HUES64 (cell line): Measurements from ENCODE around the gene ARPC5.

Experiments used
- H3K27ac ChIP-seq: 2 replicates; pipeline ENCODE4 v1.7.0; 2013; ENCODE audit warnings: low read depth, low read length, inconsistent platforms
- H3K27me3 ChIP-seq: 2 replicates; pipeline ENCODE4 v1.6.1; 2013; ENCODE audit warnings: mild to moderate bottlenecking, low read length; ENCODE audit not compliant: insufficient read depth
- H3K36me3 ChIP-seq: 2 replicates; pipeline ENCODE4 v1.6.1; 2013; ENCODE audit warnings: mild to moderate bottlenecking, low read length; ENCODE audit not compliant: insufficient read depth
- H3K4me1 ChIP-seq: 2 replicates; pipeline ENCODE4 v1.6.1; 2013; ENCODE audit warnings: mild to moderate bottlenecking, low read length, moderate library complexity; ENCODE audit not compliant: insufficient read depth
- H3K4me3 ChIP-seq: 2 replicates; pipeline ENCODE4 v1.5.1; 2013; ENCODE audit warnings: mild to moderate bottlenecking, low read length, moderate library complexity
- H3K9ac ChIP-seq: 2 replicates; pipeline ENCODE4 v1.6.1; 2013; ENCODE audit warnings: mild to moderate bottlenecking, low read depth, low read length
- H3K9me3 ChIP-seq: 2 replicates; pipeline ENCODE4 v1.6.1; 2013; ENCODE audit warnings: low read depth, low read length; ENCODE audit not compliant: insufficient read depth
- WGBS: fragments of 150-250, 120-280 bp; methylation state at CpG from one replicate; pipeline ENCODE4 v1.1.7; 2013; ENCODE audit warnings: missing lambda C conversion rate; 5-methylcytosine and 5-hydroxymethylcytosine counted together

Gene ARPC5

DNA sequence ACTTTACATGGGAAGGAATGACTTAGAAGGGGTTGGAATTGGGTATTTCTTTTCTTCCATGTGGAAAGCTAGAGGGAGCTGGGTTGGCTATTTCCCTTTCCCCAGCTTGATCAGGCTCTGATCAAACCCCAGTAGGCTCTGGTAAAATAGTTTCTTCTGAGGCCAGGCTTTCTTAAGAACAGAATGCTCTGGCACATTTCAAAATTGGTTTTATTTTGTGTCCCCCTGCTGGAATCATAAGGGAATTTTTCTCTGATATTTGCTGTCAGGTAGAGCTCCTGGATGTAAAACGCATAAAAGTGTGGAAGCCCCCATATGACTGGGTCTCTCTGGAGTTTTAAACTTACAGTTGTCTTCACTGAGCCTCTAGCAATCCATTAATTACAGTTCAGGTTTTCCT is 34.6 kb upstream of the ARPC5 start:
- Histone ChIP-seq H3K9ac (no peak overlapping the region), H3K4me1 (no peaks in the 10 kb centered on the region), H3K4me3 (no peak overlapping the region), H3K27me3 (no peaks in the 10 kb centered on the region), H3K27ac (no peak overlapping the region), H3K36me3 (no peaks in the 10 kb centered on the region), H3K9me3 (peaks cover 9% of the 10 kb centered on the region; the same call in 1 of the 2 replicates)
- WGBS: 95% methylated on average over 1 of the region's 1 CpG

DNA sequence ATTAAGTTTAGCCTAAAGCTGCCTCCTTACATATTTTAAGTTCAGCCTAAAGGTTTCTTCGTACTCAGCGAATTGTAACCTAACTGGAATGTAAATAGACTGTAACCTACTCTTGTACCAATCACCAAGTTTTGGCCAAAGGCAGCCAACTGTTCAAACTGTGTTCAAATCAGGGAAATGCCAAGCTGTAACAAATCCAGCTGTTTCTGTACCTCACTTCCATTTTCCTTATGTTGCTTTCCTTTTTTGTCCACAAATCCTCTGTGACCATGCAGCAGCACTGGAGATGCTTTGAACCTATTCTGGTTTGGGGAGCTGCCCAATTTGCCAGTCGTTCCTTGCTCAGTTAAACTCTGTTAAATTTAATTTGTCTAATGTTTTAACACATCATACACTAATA is 20.8 kb upstream of the ARPC5 start:
- Histone ChIP-seq H3K36me3 (no peaks in the 10 kb centered on the region), H3K4me1 (no peaks in the 10 kb centered on the region), H3K9me3 (no peaks in the 10 kb centered on the region), H3K9ac (no peak overlapping the region), H3K27me3 (no peaks in the 10 kb centered on the region), H3K27ac (no peak overlapping the region), H3K4me3 (no peak overlapping the region)
- WGBS: 84% methylated on average over 3 of the region's 3 CpGs

DNA sequence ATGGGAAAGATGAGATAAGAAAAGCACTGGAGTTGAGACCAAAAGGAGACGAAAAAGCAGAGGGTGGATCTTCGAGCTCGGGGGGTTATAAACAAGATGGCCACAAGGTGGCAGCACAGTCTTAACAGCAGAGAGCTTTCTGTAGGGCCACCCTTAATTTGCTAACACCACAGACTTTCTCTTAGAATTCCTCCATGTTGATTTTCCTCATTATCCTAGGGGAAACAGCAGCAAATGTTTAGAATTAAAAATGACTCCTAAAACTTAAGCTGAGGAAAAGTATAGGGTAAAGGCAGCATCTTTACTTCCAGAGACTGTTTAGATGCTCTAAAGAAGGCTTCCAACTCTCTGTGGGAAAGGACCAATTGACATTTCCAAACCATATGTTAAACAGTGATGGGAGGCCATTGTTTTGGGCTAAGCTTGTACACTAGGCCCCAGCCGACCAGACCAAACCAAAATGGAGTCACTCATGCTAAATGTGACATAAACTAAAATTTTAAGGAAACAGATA is 20.0 kb upstream of the ARPC5 start:
- H3K4me1 ChIP-seq: no peaks in the 10 kb centered on the region
- WGBS: 19% methylated on average over 4 of the region's 4 CpGs
- no peak overlapping the region for H3K27ac ChIP-seq
- H3K9ac ChIP-seq: no peak overlapping the region
- no peaks in the 10 kb centered on the region for H3K36me3 ChIP-seq
- H3K9me3 ChIP-seq: no peaks in the 10 kb centered on the region
- H3K27me3 ChIP-seq: no peaks in the 10 kb centered on the region
- H3K4me3 ChIP-seq: no peak overlapping the region

DNA sequence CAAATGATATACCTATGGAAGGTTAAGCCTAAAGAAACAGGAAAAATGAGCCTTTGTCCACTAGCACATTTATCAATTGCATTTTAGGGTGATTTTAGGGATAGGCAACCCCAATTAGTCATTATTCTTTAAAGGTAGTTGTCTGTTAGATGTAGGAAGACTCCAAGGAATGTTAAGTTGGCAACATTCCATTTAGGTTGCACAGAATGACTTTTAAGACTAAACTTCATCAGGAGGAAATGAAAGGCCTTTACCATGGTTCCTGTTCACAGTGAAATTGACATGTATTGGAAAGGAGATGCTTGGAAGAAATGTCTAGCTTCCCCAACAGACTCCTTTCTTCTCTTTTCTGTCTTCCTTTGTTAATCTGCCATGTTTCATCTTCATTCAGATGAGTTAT is 19.1 kb upstream of the ARPC5 start:
- Histone ChIP-seq H3K9ac (no peak overlapping the region), H3K27ac (no peak overlapping the region), H3K9me3 (no peaks in the 10 kb centered on the region), H3K36me3 (no peaks in the 10 kb centered on the region), H3K4me3 (no peak overlapping the region), H3K4me1 (no peaks in the 10 kb centered on the region), H3K27me3 (no peaks in the 10 kb centered on the region)

DNA sequence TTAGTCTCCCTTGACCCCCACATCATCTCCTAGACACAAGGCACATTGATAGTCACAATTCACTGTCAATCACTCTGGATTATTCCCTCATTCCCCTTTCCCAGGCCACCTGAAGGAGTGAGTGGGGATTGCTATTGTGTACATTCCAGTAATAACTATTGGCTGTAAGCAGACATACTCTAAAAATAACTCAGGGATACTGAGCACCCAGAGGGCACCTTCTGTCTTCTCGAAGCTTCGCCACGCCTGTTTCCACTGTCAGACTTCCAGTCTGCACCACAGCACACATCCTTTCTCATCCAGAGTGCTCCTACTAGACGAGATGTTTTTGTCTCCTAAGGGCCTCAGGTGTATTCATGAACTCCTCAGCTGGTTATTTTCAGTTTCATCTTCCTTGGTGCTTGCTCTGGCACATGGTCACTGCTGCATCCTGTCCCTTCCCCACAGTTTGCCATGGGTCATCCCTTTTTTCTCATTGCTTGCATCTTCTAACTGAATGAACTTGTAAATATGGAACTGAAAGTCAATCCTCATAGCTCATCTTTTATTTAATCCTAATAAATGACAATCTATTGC is 18.4 kb upstream of the ARPC5 start:
- Histone ChIP-seq H3K36me3 (no peaks in the 10 kb centered on the region), H3K4me1 (no peaks in the 10 kb centered on the region), H3K9ac (no peak overlapping the region), H3K27ac (no peak overlapping the region), H3K4me3 (no peak overlapping the region), H3K27me3 (no peaks in the 10 kb centered on the region), H3K9me3 (no peaks in the 10 kb centered on the region)
- 89% methylated on average over 4 of the region's 4 CpGs for WGBS

GRCh38 chr1:183653462-183653794 is 17.8 kb upstream of the ARPC5 start:
- no peak overlapping the region for H3K4me3 ChIP-seq
- H3K27ac ChIP-seq: no peak overlapping the region
- 89% methylated on average over 3 of the region's 3 CpGs for WGBS
- no peaks in the 10 kb centered on the region for H3K36me3 ChIP-seq
- H3K9ac ChIP-seq: no peak overlapping the region
- no peaks in the 10 kb centered on the region for H3K27me3 ChIP-seq
- H3K9me3 ChIP-seq: no peaks in the 10 kb centered on the region
- no peaks in the 10 kb centered on the region for H3K4me1 ChIP-seq

DNA sequence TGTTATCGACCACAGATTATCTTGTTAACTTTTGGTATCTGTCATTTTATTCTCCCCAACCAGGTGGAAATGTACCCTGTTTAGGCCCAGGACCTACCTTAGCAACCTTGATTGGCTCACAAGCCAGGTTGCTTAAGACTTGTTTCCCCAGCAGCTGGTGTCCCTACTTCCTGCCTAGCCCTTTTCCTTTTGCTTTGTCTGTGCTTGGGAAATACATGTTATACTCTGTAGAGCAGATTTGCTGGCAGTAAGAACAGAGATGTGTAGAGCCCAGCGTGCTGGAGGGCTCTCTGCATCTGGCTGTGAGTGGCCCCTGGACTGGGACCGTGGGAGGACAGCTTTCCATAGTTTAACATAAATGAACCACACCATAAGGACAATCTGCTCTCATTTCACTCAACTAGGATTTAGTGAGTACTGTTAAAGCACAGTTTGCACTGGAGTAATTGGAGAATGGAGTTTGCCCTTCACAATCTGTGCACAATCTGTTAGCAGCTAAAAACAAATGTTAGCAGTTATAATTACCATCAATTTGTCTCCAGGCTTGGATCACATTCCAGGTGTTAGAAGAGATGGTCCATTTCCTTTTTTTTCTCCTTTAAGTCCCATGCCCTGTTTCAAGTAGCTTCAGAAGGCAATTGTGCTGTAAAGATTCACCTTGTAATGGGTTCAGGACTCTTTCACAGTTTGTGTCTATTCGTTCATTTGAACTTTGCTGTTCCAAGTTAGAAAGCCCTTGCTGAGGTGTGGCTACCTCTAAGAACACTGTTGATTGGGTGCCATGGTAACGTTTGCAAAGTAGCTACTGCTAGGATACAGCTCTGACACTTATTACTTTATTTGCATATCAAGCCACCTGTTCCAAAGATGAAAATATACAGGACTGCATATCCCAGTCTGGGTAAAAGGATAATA is 17.2 kb upstream of the ARPC5 start, which contains the start of gene APOBEC4:
APOBEC4 (minus strand) TSS at position 770 of the 915 bp plus-strand sequence. CDS start 4,535 bp downstream, outside the sequence.
- Histone ChIP-seq H3K4me3 (no peak within 1 kb of the TSS), H3K36me3 (no peaks in the 10 kb centered on the region), H3K9ac (no peak within 1 kb of the TSS), H3K4me1 (no peaks in the 10 kb centered on the region), H3K27me3 (no peaks in the 10 kb centered on the region), H3K9me3 (no peaks in the 10 kb centered on the region), H3K27ac (no peak within 1 kb of the TSS)
- WGBS: 85% methylated on average over 5 of the region's 5 CpGs

GRCh38 chr1:183652107-183652506 is 16.5 kb upstream of the ARPC5 start:
- Histone ChIP-seq H3K9ac (no peak overlapping the region), H3K4me1 (no peaks in the 10 kb centered on the region)

GRCh38 chr1:183651612-183652011 is 16.0 kb upstream of the ARPC5 start:
- WGBS: 93% methylated on average over 5 of the region's 5 CpGs
- Histone ChIP-seq H3K9me3 (no peaks in the 10 kb centered on the region), H3K4me1 (no peaks in the 10 kb centered on the region), H3K27me3 (no peaks in the 10 kb centered on the region), H3K27ac (no peak overlapping the region), H3K9ac (no peak overlapping the region), H3K4me3 (no peak overlapping the region), H3K36me3 (no peaks in the 10 kb centered on the region)

More at GRCh38 chr1:183652107-183652506, 16.5 kb upstream of the ARPC5 start:
- Histone ChIP-seq H3K27me3 (no peaks in the 10 kb centered on the region), H3K9me3 (no peaks in the 10 kb centered on the region), H3K27ac (no peak overlapping the region), H3K36me3 (no peaks in the 10 kb centered on the region), H3K4me3 (no peak overlapping the region)
- WGBS: 90% methylated on average over 1 of the region's 1 CpG

DNA sequence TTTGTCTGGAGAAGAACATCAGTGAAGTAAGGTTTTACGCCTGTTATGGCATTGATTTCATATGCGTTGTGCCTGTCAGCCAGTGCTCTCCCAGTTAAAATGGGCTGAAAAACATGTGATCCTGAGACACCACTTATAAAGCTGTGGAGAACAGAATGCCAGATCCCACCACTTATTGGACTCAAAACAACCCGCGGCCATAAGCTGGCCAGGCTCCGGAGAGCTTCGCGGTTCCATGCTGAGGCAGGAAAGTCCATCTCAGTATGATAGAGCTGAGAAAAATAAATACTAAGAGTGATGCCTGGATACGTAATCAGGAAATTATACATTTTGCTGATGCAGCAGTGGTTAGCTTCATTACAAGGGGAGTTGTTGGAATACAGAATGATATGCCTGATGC is 12.5 kb upstream of the ARPC5 start:
- H3K9me3 ChIP-seq: no peaks in the 10 kb centered on the region
- no peak overlapping the region for H3K4me3 ChIP-seq
- WGBS: 92% methylated on average over 8 of the region's 8 CpGs
- H3K27me3 ChIP-seq: no peaks in the 10 kb centered on the region
- H3K27ac ChIP-seq: no peak overlapping the region
- no peaks in the 10 kb centered on the region for H3K4me1 ChIP-seq
- no peak overlapping the region for H3K9ac ChIP-seq
- no peaks in the 10 kb centered on the region for H3K36me3 ChIP-seq

GRCh38 chr1:183646776-183647175 is 11.2 kb upstream of the ARPC5 start:
- Histone ChIP-seq H3K27ac (no peak overlapping the region), H3K27me3 (no peaks in the 10 kb centered on the region), H3K4me1 (no peaks in the 10 kb centered on the region), H3K9ac (no peak overlapping the region), H3K36me3 (no peaks in the 10 kb centered on the region), H3K9me3 (no peaks in the 10 kb centered on the region), H3K4me3 (no peak overlapping the region)
